Activated T-cell treated with anti-CD3 and anti-CD28 coated beads for 4 hours (primary cell): ENCODE data around the gene ARL4D.
"Not testable (repeated sequence)": the region's sequence is repeated elsewhere in the genome, so short reads cannot be mapped to it uniquely, and the experiment has no call there.

Experiments used
- DNase-seq: peaks from one replicate; pipeline ENCODE4 v3.0.0-alpha.2; 2020

ARL4D gene, protein sequence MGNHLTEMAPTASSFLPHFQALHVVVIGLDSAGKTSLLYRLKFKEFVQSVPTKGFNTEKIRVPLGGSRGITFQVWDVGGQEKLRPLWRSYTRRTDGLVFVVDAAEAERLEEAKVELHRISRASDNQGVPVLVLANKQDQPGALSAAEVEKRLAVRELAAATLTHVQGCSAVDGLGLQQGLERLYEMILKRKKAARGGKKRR

DNA sequence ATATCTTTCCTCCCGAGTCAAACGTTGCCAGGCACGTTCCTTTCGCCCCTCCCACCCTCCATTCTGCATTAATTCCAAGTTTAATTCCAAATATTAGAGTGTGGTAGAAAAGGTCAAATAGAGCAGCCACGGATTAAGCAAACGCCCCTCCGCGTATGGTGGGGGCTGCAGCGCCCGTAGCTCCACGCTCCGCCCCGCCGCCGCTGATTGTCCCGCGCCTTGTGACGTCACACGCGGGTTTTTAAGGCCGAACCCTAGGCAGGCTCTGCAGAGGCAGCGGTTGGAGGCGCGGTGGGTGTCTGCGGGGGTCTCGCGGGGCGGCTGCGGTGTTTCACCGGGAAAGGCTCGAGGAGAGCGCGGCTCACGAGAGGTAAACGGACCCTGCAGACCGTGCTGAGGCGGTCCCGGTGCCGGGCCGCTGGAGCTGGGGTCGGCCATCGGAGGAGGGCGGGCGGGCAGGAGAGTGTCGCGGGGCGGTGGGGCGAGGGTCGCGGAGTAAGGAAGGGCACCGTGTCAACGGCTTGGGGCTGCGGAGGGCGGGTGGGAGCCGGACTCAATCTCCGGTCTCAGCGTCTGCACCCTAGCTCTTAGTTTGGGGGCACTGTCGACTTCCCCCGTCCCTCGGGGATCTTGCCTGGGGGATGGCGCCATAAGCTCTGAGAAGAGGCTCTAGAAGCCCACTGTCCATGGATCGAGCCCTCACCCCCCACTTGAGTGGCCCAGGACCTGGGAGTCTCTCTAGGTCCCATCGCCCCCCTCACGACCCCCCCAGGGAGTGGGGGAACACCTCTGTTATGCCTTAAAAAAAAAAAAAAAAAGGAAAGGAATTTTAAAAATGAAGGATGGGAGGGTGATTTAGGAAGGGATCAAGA is at the start of gene ARL4D:
TSS of gene ARL4D (plus strand) at position 270 of the 872 bp plus-strand sequence. CDS start 740 bp downstream, outside the sequence.
- peak; percentile 75 for DNase-seq

- DNase-seq, result no peak
Measured at GRCh38 chr17:43349142-43349541, 49.7 kb upstream of the ARL4D start.

DNA sequence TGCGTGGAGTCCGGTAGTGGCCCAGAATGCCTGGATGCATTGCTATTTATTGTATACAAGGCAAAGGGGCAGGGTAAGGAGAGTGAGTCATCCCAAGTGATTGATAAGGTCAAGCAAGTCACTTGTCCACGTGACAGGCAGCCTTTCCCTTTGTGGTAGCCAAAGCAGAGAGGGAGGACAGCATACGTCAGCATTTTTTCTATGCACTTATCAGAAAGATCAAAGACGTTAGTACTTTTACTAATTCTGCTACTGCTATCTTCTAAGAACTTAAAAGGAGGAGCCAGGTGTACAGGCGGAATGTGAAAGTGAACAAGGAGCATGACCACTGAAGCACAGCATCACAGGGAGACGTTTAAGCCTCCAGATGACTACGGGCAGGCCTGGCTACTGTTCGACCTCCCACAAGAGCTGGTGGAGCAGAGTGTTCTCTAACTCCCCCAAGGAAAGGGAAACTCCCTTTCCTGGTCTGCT is 47.9 kb upstream of the ARL4D start:
- DNase-seq, result no peak

DNA sequence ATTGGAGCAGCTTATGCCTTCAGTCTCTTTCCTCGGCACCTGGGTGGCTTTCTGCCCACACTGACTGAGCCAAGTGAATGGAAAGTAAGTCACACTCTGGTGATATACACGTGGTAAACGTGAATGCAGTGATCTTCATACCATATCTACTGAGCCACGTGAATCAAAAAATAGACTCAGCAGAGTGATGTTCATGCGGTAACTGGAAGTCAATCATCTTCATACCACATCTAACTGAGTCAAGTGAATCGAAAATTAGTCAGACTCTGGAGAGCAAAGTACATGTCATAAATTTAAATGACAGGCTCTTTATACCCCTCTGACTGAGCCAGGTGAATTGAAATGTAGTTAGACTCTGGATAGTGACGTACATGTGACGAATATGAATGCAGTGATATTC is 47.1 kb upstream of the ARL4D start:
- DNase-seq, result no peak

DNA sequence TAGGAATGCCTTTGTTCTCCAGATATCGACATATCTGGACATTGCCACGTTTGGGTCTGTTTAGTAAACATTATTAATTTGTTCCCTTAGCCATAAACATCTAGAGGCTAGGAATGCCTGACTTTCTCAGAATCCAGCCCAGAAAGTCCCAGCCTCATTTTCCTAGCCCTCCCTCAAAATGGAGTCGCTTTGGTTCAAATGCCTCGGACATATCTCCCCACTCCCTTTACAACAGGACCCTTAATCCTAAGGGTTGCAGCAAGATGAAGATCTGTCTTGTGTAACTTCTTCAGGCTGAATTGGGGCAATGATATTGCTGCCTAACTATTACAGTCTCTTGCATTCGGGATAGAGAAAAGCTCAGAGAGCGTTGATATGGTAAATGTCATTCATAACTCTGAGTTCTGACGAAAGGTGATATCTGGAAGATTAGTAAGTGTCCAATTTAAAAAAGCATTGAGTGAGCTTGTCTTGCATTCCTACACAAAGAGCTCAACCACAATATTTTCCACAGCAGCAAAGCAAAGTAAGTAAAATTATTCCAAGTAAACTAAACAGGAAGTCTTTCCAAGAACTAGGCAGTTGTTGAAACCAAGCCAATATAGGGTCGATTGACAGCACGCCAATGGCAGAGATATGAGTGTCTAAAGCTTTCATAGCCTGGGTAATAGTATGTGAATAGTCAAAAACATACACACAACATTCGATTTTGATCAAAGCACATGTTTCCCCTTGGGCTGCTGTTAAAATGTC is 46.0 kb upstream of the ARL4D start:
- no peak for DNase-seq

DNA sequence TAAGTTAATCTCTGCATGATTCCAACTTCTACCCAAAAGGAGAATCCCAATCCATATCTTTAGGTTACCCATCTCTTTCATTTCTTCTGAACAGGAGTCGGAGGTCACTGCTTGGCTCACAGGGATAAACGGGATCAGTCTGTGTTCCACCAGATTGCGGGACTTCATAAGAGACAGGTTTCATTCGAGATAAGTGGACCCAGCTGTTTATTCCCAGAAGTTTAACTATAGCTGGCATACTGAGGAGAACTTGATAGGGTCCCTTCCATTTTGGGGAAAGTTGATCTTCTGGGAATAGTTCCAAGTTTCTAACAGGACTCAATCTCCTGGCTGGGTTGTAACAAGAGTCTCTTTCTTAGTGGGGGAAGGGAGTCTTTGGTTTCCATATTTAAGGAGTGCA is 45.4 kb upstream of the ARL4D start:
- DNase-seq, result no peak

DNA sequence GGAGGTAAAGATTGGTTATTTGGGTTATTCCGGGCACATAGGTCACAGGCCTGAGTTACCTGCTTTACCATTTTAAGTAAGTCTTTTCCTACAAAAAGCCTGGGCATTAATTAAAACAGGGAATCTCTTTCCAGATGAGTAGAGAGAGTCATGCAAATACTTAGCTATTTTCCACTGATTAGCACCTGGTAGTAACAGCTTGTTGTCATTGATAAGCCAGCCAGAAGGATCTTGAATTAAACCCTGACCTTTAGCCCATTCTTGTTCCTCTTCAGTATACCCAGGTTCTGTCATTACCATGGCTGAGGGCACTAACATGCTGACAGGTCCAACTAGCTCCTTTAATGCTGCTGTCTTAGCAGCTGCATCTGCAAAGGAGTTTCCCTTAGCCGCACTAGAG is 44.4 kb upstream of the ARL4D start:
- DNase-seq, result no peak

DNA sequence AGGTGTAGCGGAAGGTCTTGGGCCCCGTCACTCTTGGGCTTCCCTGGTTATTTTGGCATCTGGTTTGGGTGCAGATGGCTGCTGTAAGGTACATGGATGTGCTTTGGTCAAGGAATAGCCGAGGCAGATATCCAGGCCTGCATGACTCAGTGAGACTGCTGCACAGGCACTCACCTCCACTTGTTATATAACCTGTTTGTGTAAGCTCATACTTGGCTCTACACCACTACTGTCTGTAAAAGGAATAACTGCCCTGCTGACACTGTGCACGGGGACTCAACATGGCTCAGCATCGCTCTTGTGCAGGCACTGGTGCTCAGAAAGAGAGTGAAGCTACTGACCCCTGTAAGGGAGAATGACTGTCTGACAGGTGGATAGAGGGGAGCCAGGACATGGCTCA is 42.3 kb upstream of the ARL4D start:
- no peak for DNase-seq

DNA sequence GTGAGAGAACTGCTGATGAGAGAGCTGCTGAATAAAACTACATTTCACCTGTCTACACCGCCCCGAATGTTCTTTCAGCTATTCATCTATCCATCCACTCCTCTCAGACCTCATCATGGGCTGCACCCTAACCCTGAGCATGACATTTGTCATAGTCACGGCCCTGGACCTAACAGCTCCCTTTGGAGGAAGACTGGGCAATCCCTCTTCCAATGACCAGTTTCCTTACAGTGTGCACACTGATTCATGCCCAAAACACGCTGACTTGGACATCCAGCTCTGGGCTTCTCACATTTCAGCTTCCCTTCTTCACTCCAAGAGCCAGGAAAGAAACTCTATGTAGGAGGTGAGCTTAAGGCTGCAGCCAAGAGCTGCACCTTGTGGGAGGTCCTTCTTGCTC is 41.8 kb upstream of the ARL4D start:
- no peak for DNase-seq

GRCh38 chr17:43359469-43360110 is 39.2 kb upstream of the ARL4D start:
- no peak for DNase-seq

DNA sequence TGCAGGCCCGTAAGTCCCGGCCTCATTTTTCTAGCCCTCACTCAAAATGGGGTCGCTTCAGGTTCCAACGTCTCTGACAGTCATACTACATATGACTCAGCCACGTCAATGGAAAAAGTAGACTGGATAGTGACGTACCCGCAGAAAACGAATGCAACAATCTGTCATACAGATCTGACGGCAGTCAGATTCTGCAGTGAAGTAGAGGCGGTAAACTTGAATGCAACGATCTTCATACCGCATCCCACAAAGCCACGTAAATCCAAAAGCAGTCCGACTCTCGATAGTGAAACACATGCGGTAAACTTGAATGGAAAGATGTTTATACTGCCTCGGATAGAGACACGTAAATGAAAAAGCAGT is 38.4 kb upstream of the ARL4D start:
- DNase-seq, result peak; percentile 75

DNA sequence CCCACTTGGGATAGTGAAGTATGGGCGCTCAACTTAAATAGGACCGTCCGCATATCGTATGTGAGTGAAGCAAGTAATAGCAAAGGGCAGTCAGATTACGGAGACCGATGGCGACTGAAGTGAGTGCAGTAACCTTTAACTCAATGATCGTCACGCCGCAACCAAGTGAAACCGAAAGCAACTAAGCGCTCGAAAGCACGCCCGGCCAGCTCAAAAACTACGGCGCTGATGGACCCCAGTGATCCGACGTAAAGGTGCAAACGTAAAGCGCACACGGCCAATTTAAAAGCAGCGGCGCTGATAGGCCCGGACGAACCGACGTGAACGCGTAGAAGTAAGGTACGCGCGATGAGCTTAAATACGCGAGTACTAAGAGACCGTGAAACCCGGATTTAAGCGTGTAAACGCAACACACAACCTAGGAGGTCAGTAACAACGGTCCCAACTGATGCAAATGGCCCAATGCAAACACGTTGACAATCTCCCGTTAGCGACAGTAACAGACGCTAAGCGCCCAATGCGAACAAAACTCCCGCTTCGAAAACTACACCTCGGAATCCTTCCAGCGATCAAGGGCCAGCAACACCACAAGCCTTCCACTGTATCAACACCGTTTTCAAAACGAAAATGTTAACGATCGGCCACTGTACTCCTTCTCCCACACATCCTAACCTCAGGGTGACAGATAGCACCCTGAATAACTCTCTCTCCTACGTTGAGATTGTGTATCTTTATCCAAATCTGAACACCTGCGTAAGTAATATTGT is 37.9 kb upstream of the ARL4D start:
- DNase-seq, result peak; percentile 78

DNA sequence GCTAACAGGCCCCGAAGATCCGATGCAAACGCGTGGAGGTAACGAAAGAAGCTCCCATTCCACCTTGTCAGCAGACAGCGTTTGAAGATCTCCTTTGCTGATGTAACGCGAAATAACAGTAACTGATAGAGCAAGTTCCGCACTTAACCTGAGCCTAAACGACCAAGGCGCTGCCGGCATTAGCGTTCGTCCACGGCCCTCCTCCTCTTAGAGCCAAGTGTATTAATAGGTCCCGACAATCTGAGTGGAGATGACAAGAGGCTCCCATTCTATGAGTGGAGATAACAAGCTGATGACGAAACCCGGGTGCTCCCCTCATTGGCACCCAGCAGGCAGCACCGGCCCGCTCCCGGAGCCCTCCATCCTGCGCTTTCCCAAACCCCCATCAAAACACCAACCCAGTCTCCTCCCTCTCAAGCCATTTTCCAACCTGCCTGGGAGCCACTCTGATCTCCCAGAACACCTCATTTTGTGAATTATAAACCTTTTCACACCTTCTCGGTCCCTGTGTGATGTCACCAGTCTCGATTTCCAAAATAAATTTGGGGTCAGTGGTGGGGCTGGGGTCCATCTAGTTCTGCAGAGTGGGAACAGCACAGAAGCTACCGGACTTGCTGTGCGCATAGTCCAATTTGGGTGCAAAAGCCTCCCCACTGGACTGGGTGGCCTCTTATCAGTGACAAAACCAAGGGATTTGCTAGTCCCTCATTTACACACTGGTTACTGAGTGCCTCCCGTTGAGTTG is 35.4 kb upstream of the ARL4D start:
- no peak for DNase-seq

GRCh38 chr17:43363926-43364285 is 34.9 kb upstream of the ARL4D start:
- DNase-seq, result no peak

GRCh38 chr17:43365356-43365755 is 33.4 kb upstream of the ARL4D start:
- DNase-seq, result no peak

DNA sequence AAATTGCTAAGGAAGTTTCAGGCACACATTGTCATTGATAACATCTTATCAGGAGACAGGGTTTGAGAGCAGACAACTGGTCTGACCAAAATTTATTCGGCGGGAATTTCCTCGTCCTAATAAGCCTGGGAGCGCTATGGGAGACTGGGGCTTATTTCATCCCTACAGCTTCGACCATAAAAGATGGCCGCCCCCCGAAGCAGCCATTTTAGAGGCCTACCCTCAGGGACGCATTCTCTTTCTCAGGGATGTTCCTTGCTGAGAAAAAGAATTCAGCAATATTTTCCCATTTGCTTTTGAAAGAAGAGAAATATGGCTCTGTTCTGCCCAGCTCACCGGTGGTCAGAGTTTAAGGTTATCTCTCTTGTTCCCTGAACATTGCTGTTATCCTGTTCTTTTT is 32.9 kb upstream of the ARL4D start:
- DNase-seq, result not testable (repeated sequence)

DNA sequence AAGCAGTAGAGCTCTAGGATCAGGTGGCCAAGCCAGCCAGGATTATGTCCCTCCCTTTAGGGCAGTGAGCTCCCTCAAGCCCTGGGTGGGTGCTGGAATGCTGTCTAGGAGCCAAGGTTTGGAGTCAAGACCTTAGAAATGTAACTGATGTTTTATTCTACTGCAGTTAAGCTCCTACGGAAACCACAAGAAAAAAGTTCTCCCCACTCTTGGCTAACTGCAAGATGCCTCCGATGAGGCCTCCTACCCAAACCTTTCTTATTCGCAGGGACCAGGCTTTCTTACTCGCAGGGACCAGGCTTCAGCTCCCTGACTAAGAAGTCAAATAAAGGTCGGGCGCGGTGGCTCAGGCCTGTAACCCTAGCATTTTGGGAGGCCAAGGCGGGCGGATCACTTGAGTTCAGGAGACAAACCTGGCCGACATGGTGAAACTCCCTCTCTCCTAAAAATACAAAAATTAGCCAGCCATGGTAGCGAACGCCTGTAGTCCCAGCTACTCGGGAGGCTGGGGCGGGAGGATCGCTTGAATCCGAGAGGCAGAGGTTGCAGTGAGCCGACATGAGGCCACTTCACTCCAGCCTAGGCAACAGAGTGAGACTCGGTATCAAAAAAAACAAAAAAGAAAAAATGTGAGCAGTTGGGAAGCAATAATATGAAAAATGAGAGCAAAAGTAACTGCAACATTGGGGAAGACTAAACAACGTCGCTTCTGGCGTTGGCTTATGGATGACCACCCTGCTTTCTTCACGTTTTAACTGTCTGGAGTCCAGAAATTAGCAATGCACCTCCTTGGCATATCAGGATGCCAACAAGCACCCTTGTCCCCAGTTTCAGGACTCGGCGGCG is 31.7 kb upstream of the ARL4D start:
- DNase-seq, result no peak

DNA sequence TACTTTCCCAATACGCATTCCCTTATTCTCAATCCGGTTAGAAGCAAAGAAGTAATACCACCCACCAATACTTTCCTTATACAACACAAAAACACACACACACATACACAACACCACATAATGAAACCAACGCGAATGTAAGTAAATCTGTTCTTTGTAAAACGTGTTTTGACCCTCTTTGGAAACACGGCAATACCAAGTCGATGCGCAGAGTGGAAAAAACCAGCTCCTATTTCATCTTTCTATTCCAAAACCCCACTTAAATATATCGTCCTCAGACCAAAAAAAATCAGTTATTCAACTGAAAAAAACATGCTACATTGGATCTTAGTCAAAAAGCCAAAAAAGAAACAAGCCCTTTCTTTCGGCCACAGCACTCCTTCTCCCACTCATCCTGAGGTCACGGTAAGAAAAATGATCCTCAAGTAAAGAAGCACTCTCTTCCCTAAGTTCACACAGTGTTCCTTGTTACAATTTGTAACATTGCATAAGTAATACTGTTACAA is 31.0 kb upstream of the ARL4D start:
- peak; percentile 28 for DNase-seq

- peak; percentile 54 for DNase-seq
Measured at GRCh38 chr17:43368740-43369506, 29.9 kb upstream of the ARL4D start.

GRCh38 chr17:43369986-43370385 is 28.8 kb upstream of the ARL4D start:
- DNase-seq, result no peak
